IMR-90 (cell line): ENCODE data around the gene MAGI2. TPM values are rescaled to one million over a fixed set of nuclear protein-coding genes. Genes with fewer than 3 reads are reported as not detected.

Experiments
- ATAC-seq: fragments of 200-7000 bp; cut with Tn5 transposase; 2 replicates; pipeline ENCODE4 v1.9.1; 2020; ENCODE audit warnings: low read depth, mild to moderate bottlenecking, moderate library complexity
- BruUV-seq: library from RNA; stranded (reverse); fragments of 400-500 nt; replicated peaks from 2 replicates; lab custom pipeline; 2021; lab: Mats Ljungman, UMichigan
- CTCF ChIA-PET: fragments of 300-600 bp; formaldehyde crosslinking; extraction: SDS; loops from one replicate; lab custom pipeline; 2021; ENCODE audit warnings: antibody characterized with exemption; lab: Yijun Ruan, JAX
- POLR2A ChIA-PET: fragments of 300-600 bp; sonication (Branson Sonifier 250); formaldehyde crosslinking; loops from one replicate; lab custom pipeline; 2022; ENCODE audit warnings: antibody characterized with exemption; ENCODE audit not compliant: unreplicated experiment; lab: Charles Lee
- DNase-seq: peaks from one replicate; pipeline ENCODE4 v3.0.0; 2013
- H2AFZ ChIP-seq: replicated peaks from 2 replicates; pipeline ENCODE3; 2013; ENCODE audit warnings: low read length, mild to moderate bottlenecking; ENCODE audit not compliant: poor library complexity
- H2AK5ac ChIP-seq: 2 replicates; pipeline ENCODE4 v1.6.1; 2013; ENCODE audit warnings: low read depth, low read length, inconsistent platforms
- H2AK9ac ChIP-seq: replicated peaks from 2 replicates; pipeline ENCODE3; 2013; ENCODE audit warnings: mild to moderate bottlenecking, low read depth, low read length, moderate library complexity; ENCODE audit not compliant: poor library complexity
- H2BK120ac ChIP-seq: 2 replicates; pipeline ENCODE4 v1.6.1; 2013; ENCODE audit warnings: low read depth, low read length, inconsistent platforms
- H2BK15ac ChIP-seq: 3 replicates; pipeline ENCODE4 v1.6.1; 2013; ENCODE audit warnings: low read depth, low read length, inconsistent platforms
- H2BK20ac ChIP-seq: 2 replicates; pipeline ENCODE4 v1.6.1; 2013; ENCODE audit warnings: low read depth, mild to moderate bottlenecking, inconsistent platforms, low read length, moderate library complexity
- H2BK5ac ChIP-seq: 2 replicates; pipeline ENCODE4 v1.6.1; 2013; ENCODE audit warnings: mild to moderate bottlenecking, low read depth, low read length, inconsistent platforms; ENCODE audit not compliant: poor library complexity, severe bottlenecking
- H3K14ac ChIP-seq: replicated peaks from 2 replicates; pipeline ENCODE4 v1.6.1; 2013; ENCODE audit warnings: low read depth, low read length, inconsistent platforms
- H3K18ac ChIP-seq: 2 replicates; pipeline ENCODE4 v1.6.1; 2013; ENCODE audit warnings: low read depth, low read length, control low read depth
- H3K23ac ChIP-seq: 2 replicates; pipeline ENCODE4 v1.6.1; 2013; ENCODE audit warnings: low read depth, low read length, inconsistent platforms
- H3K27ac ChIP-seq: 2 replicates; pipeline ENCODE4 v1.5.1; 2013; ENCODE audit warnings: mild to moderate bottlenecking, control low read depth, low read length; ENCODE audit not compliant: insufficient read depth
- H3K27me3 ChIP-seq: 2 replicates; pipeline ENCODE4 v1.6.1; 2013; ENCODE audit warnings: low read length; ENCODE audit not compliant: control insufficient read depth, insufficient read depth
- H3K36me3 ChIP-seq: 2 replicates; pipeline ENCODE4 v1.6.1; 2013; ENCODE audit warnings: low read length, mixed read lengths; ENCODE audit not compliant: control insufficient read depth, insufficient read depth
- H3K4ac ChIP-seq: 2 replicates; pipeline ENCODE4 v1.6.1; 2013; ENCODE audit warnings: low read depth, low read length, inconsistent platforms
- H3K4me1 ChIP-seq: 2 replicates; pipeline ENCODE4 v1.6.1; 2013; ENCODE audit warnings: low read length, mixed read lengths; ENCODE audit not compliant: control insufficient read depth, insufficient read depth
- H3K4me2 ChIP-seq: 2 replicates; pipeline ENCODE4 v1.6.1; 2013; ENCODE audit warnings: low read depth, mild to moderate bottlenecking, control low read depth, low read length, moderate library complexity
- H3K4me3 ChIP-seq: 2 replicates; pipeline ENCODE4 v1.5.1; 2013; ENCODE audit warnings: low read depth, mild to moderate bottlenecking, control low read depth, low read length, moderate library complexity; ENCODE audit not compliant: insufficient read depth
- H3K56ac ChIP-seq: 2 replicates; pipeline ENCODE4 v1.6.1; 2013; ENCODE audit warnings: low read length, inconsistent platforms; ENCODE audit not compliant: insufficient read depth; ENCODE audit errors: extremely low read depth
- H3K79me1 ChIP-seq, 2 experiments: 2 replicates each; pipeline ENCODE4 v1.6.1; 2013; ENCODE audit warnings: low read length in 2 of 2, inconsistent platforms in 1 of 2, low read depth in 1 of 2
- H3K9ac ChIP-seq: 2 replicates; pipeline ENCODE4 v1.6.1; 2013; ENCODE audit warnings: low read depth, low read length, control low read depth
- H3K9me1 ChIP-seq: 2 replicates; pipeline ENCODE4 v1.6.1; 2013; ENCODE audit warnings: low read length, inconsistent platforms; ENCODE audit not compliant: insufficient read depth
- H3K9me3 ChIP-seq: 2 replicates; pipeline ENCODE4 v1.6.1; 2013; ENCODE audit warnings: low read length; ENCODE audit not compliant: control insufficient read depth, insufficient read depth
- H4K20me1 ChIP-seq: 2 replicates; pipeline ENCODE4 v1.6.1; 2013; ENCODE audit warnings: low read length, inconsistent platforms; ENCODE audit not compliant: insufficient read depth
- H4K5ac ChIP-seq: 2 replicates; pipeline ENCODE4 v1.6.1; 2013; ENCODE audit warnings: mild to moderate bottlenecking, low read depth, low read length, control low read depth
- H4K8ac ChIP-seq, 2 experiments: 2 replicates each; pipeline ENCODE4 v1.6.1; 2013; ENCODE audit warnings: low read depth in 2 of 2, low read length in 2 of 2, control low read depth in 1 of 2, inconsistent platforms in 1 of 2
- H4K91ac ChIP-seq: 2 replicates; pipeline ENCODE4 v1.6.1; 2013; ENCODE audit warnings: low read depth, low read length, inconsistent platforms; ENCODE audit not compliant: insufficient read depth
- BHLHE40 ChIP-seq: fragments of 150-350 bp; IDR thresholded peaks from 2 replicates; pipeline ENCODE4 v1.6.1; 2016; ENCODE audit warnings: mild to moderate bottlenecking, low read depth, low read length
- CEBPB ChIP-seq: IDR thresholded peaks from 2 replicates; pipeline ENCODE4 v1.6.1; 2012; ENCODE audit warnings: low read depth, low read length, improper control_type of control experiment
- CHD1 ChIP-seq: IDR thresholded peaks from 2 replicates; pipeline ENCODE4 v1.6.1; 2012; ENCODE audit warnings: low read depth, low read length, improper control_type of control experiment
- FOS ChIP-seq: fragments of 150-350 bp; IDR thresholded peaks from 2 replicates; pipeline ENCODE4 v1.6.1; 2016; ENCODE audit warnings: low read depth, low read length
- MAZ ChIP-seq: IDR thresholded peaks from 2 replicates; pipeline ENCODE4 v1.6.1; 2012; ENCODE audit warnings: low read depth, mild to moderate bottlenecking, low read length, improper control_type of control experiment, moderate library complexity, borderline replicate concordance
- NFE2L2 ChIP-seq: fragments of 150-350 bp; IDR thresholded peaks from 2 replicates; pipeline ENCODE4 v1.6.1; 2016; ENCODE audit warnings: low read depth, mild to moderate bottlenecking, low read length
- POLR2A ChIP-seq: IDR thresholded peaks from 2 replicates; pipeline ENCODE4 v1.6.1; 2012; ENCODE audit warnings: mild to moderate bottlenecking, low read depth, low read length
- SMC3 ChIP-seq: fragments of 150-350 bp; IDR thresholded peaks from 2 replicates; pipeline ENCODE4 v1.6.1; 2016; ENCODE audit warnings: low read depth, mild to moderate bottlenecking, antibody characterized with exemption, low read length, moderate library complexity
- WGBS, 2 experiments: methylation state at CpG; one replicate each; pipeline versions ENCODE4 v1.1.5 to v1.1.7; 2013; ENCODE audit warnings: missing lambda C conversion rate in 2 of 2; ENCODE audit not compliant: insufficient read length in 1 of 2; ENCODE audit errors: extremely low coverage in 2 of 2; 5-methylcytosine and 5-hydroxymethylcytosine counted together
- dilution Hi-C: fragments of 300-500 bp; cut with HindIII; formaldehyde crosslinking; loops from one replicate; pipeline ENCODE4 v1.14.3; 2018; ENCODE audit warnings: low sequenced_read_pairs; ENCODE audit not compliant: unreplicated experiment
- in situ Hi-C: fragments of 300-500 bp; cut with MboI; formaldehyde crosslinking; loops from 3 replicates; pipeline ENCODE4 v1.14.3; 2019; ENCODE audit warnings: low sequenced_read_pairs, inconsistent platforms, mixed read lengths
- intact Hi-C: fragments of 100-400 bp; cut with micrococcal nuclease; formaldehyde crosslinking; loops from 2 replicates; pipeline ENCODE4 v1.10.0; 2022
- polyA plus RNA-seq, 3 experiments: library from polyadenylated mRNA; depleted of rRNA; stranded (reverse); fragments of >200 nt; gene quantifications; 2 replicates each; pipeline ENCODE4 v1.2.3, GENCODE V29; 2012; ENCODE audit warnings: low replicate concordance in 1 of 3
- total RNA-seq: library from RNA; depleted of rRNA; stranded (reverse); fragments of >200 nt; gene quantifications from 2 replicates; pipeline ENCODE4 v1.2.3, GENCODE V29; 2012
- TF ChIP-seq, protein P1 (sequence below): fragments of 150-350 bp; IDR thresholded peaks from 2 replicates; pipeline ENCODE4 v1.6.1; 2016; ENCODE audit warnings: low read depth, mild to moderate bottlenecking, low read length, moderate library complexity, borderline replicate concordance
- TF ChIP-seq, protein P2 (sequence below): conservative IDR thresholded peaks from 2 replicates; pipeline ENCODE4 v1.5.1; 2012; ENCODE audit warnings: mild to moderate bottlenecking, low read depth, low read length, improper control_type of control experiment
- TF ChIP-seq, protein P3 (sequence below): fragments of 150-350 bp; IDR thresholded peaks from 2 replicates; pipeline ENCODE4 v1.6.1; 2017; ENCODE audit warnings: mild to moderate bottlenecking, antibody characterized with exemption, low read length, low read depth

MAGI2 gene
- total and polyA plus RNA-seq, 2 of the 4 experiments (the other 2 are of a cell fraction), result 2.5 to 17.9 TPM

DNA sequence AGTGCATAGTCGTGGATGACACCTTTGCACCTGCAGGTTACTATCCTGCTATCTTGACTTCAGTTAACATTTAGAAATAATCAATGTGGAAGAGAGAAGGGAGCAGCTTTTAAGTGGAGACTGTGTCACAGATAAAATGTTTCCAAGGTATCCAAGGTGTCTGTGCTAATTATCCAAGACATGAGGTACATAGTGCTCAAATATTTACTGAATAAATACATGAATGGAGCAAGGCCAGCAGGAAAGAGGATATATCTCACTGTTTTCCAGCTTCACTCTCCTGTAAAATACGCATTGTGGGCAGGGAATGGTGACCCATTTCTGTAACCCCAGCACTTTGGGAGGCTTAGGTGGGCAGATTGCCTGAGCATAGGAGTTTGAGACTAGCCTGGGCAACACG lies 1102.5 kb downstream of the MAGI2 start:
- no peak overlapping the region for H3K56ac ChIP-seq
- H3K9me3 ChIP-seq, result no peaks in the 10 kb centered on the region
- H4K5ac ChIP-seq, result no peak overlapping the region
- H3K4me3 ChIP-seq, result no peak overlapping the region
- no peak overlapping the region for H2BK15ac ChIP-seq
- H4K20me1 ChIP-seq, result no peaks in the 10 kb centered on the region
- no peaks in the 10 kb centered on the region for H3K79me1 ChIP-seq
- H3K9ac ChIP-seq, result no peak overlapping the region
- no peak overlapping the region for H2AFZ ChIP-seq
- H3K27ac ChIP-seq, result no peak overlapping the region
- no peak overlapping the region for H4K8ac ChIP-seq
- H2AK9ac ChIP-seq, result no peak overlapping the region
- no peak overlapping the region for H3K14ac ChIP-seq
- no peaks in the 10 kb centered on the region for H3K9me1 ChIP-seq
- no peak overlapping the region for H2BK5ac ChIP-seq
- H2BK20ac ChIP-seq, result no peak overlapping the region
- TF ChIP-seq, protein P1, sequence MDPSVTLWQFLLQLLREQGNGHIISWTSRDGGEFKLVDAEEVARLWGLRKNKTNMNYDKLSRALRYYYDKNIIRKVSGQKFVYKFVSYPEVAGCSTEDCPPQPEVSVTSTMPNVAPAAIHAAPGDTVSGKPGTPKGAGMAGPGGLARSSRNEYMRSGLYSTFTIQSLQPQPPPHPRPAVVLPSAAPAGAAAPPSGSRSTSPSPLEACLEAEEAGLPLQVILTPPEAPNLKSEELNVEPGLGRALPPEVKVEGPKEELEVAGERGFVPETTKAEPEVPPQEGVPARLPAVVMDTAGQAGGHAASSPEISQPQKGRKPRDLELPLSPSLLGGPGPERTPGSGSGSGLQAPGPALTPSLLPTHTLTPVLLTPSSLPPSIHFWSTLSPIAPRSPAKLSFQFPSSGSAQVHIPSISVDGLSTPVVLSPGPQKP, result no peak
- TF ChIP-seq NFE2L2 (no peak), BHLHE40 (no peak), CHD1 (no peak), MAZ (no peak), CEBPB (no peak), FOS (no peak), SMC3 (no peak), POLR2A (no peak)
- TF ChIP-seq, protein P2, sequence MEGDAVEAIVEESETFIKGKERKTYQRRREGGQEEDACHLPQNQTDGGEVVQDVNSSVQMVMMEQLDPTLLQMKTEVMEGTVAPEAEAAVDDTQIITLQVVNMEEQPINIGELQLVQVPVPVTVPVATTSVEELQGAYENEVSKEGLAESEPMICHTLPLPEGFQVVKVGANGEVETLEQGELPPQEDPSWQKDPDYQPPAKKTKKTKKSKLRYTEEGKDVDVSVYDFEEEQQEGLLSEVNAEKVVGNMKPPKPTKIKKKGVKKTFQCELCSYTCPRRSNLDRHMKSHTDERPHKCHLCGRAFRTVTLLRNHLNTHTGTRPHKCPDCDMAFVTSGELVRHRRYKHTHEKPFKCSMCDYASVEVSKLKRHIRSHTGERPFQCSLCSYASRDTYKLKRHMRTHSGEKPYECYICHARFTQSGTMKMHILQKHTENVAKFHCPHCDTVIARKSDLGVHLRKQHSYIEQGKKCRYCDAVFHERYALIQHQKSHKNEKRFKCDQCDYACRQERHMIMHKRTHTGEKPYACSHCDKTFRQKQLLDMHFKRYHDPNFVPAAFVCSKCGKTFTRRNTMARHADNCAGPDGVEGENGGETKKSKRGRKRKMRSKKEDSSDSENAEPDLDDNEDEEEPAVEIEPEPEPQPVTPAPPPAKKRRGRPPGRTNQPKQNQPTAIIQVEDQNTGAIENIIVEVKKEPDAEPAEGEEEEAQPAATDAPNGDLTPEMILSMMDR, result no peak
- TF ChIP-seq, protein P3, sequence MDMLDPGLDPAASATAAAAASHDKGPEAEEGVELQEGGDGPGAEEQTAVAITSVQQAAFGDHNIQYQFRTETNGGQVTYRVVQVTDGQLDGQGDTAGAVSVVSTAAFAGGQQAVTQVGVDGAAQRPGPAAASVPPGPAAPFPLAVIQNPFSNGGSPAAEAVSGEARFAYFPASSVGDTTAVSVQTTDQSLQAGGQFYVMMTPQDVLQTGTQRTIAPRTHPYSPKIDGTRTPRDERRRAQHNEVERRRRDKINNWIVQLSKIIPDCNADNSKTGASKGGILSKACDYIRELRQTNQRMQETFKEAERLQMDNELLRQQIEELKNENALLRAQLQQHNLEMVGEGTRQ, result no peak
- WGBS, 2 experiments, result 83% methylated on average over 1 of the region's 3 CpGs; no CpG with 5 or more reads in 1 of the 2 experiments
- no peak overlapping the region for H2AK5ac ChIP-seq
- no peak overlapping the region for H3K18ac ChIP-seq
- dilution Hi-C loops, result no loop called here
- in situ Hi-C loops, result no loop called here
- H2BK120ac ChIP-seq, result no peak overlapping the region
- no peaks in the 10 kb centered on the region for H3K36me3 ChIP-seq
- intact Hi-C loops, result no loop called here
- H3K4me1 ChIP-seq, result no peaks in the 10 kb centered on the region; the same call in 1 of the 2 replicates
- H4K91ac ChIP-seq, result no peak overlapping the region
- ATAC-seq (no peak), DNase-seq (no peak)
- BruUV-seq, result no TSS peak
- no peak overlapping the region for H3K4me2 ChIP-seq
- ChIA-PET POLR2A (no interaction called here), CTCF (no interaction called here)
- H3K27me3 ChIP-seq, result no peaks in the 10 kb centered on the region
- H3K23ac ChIP-seq, result no peak overlapping the region
- no peak overlapping the region for H3K4ac ChIP-seq
